HEK293 (cell line): ENCODE results near the gene SLC5A7.

Source experiments
- CTCF ChIA-PET: fragments of 350-600 bp; formaldehyde crosslinking; extraction: SDS; loops from one replicate; lab custom pipeline; 2021; ENCODE audit warnings: antibody characterized with exemption; lab: Yijun Ruan, JAX
- POLR2A ChIA-PET: fragments of 300-600 bp; formaldehyde crosslinking; extraction: SDS; loops from one replicate; lab custom pipeline; 2020; ENCODE audit warnings: antibody characterized with exemption, inconsistent platforms; lab: Yijun Ruan, JAX
- H3K27ac ChIP-seq: fragments of 200-500 bp; sonication (Bioruptor generic); 2 replicates; pipeline ENCODE4 v1.5.1; 2014; ENCODE audit warnings: low read depth, low read length, control low read depth, inconsistent platforms; ENCODE audit errors: extremely low read depth
- H3K36me3 ChIP-seq, 2 experiments: fragments of 200-500 bp in 1 of 2; sonication (Bioruptor generic) in 1 of 2; 1 replicate in 1 of 2; 2 replicates in 1 of 2; pipeline ENCODE4 v1.5.1; 2014 to 2017; ENCODE audit warnings: inconsistent platforms in 2 of 2, low read length in 2 of 2; ENCODE audit not compliant: control insufficient read depth in 2 of 2, insufficient read depth in 1 of 2
- H3K4me1 ChIP-seq: fragments of 200-500 bp; sonication (Bioruptor generic); 2 replicates; pipeline ENCODE4 v1.5.1; 2014; ENCODE audit warnings: mild to moderate bottlenecking, low read length, inconsistent platforms; ENCODE audit not compliant: control insufficient read depth, insufficient read depth
- H3K4me3 ChIP-seq: 2 replicates; pipeline ENCODE4 v1.5.1; 2011; ENCODE audit warnings: low read depth, mild to moderate bottlenecking, control low read depth, low read length, moderate library complexity
- H3K9me3 ChIP-seq: fragments of 200-500 bp; sonication (Bioruptor generic); 2 replicates; pipeline ENCODE4 v1.5.1; 2014; ENCODE audit warnings: low read depth, low read length, inconsistent platforms; ENCODE audit not compliant: control insufficient read depth, insufficient read depth
- EGR2 ChIP-seq: fragments of 450-650 bp; formaldehyde crosslinking; IDR thresholded peaks from 2 replicates; pipeline ENCODE4 v1.5.1; 2016; ENCODE audit warnings: low read depth, missing biosample characterization, missing genetic modification characterization
- HOXA7 ChIP-seq: sonication (generic); formaldehyde crosslinking; IDR thresholded peaks from 2 replicates; pipeline ENCODE4 v1.8.1; 2022; ENCODE audit warnings: missing genetic modification reagents, borderline replicate concordance
- KLF9 ChIP-seq: fragments of 450-650 bp; formaldehyde crosslinking; IDR thresholded peaks from 2 replicates; pipeline ENCODE4 v1.5.1; 2016; ENCODE audit warnings: missing biosample characterization, missing genetic modification characterization, low read depth
- MYNN ChIP-seq: fragments of 450-650 bp; formaldehyde crosslinking; IDR thresholded peaks from 2 replicates; pipeline ENCODE4 v1.5.1; 2016; ENCODE audit warnings: missing biosample characterization, missing genetic modification characterization, borderline replicate concordance
- OVOL3 ChIP-seq: fragments of 450-650 bp; formaldehyde crosslinking; IDR thresholded peaks from 2 replicates; pipeline ENCODE4 v1.5.1; 2016; ENCODE audit warnings: missing biosample characterization, missing genetic modification characterization
- RBAK ChIP-seq: fragments of 450-650 bp; formaldehyde crosslinking; IDR thresholded peaks from 2 replicates; pipeline ENCODE4 v1.5.1; 2016; ENCODE audit warnings: missing biosample characterization, missing genetic modification characterization
- REPIN1 ChIP-seq: fragments of 450-650 bp; formaldehyde crosslinking; IDR thresholded peaks from 2 replicates; pipeline ENCODE4 v1.5.1; 2017; ENCODE audit warnings: missing biosample characterization, missing genetic modification characterization, low read depth
- TRIM28 ChIP-seq: IDR thresholded peaks from 2 replicates; pipeline ENCODE4 v1.6.1; 2011; ENCODE audit warnings: low read length, control low read depth, borderline replicate concordance
- ZFHX2 ChIP-seq: fragments of 450-650 bp; formaldehyde crosslinking; conservative IDR thresholded peaks from 2 replicates; pipeline ENCODE4 v1.5.1; 2016; ENCODE audit warnings: missing biosample characterization, missing genetic modification characterization
- ZFP37 ChIP-seq: fragments of 450-650 bp; formaldehyde crosslinking; IDR thresholded peaks from 2 replicates; pipeline ENCODE4 v1.5.1; 2016; ENCODE audit warnings: missing biosample characterization, missing genetic modification characterization
- ZNF350 ChIP-seq: fragments of 450-650 bp; formaldehyde crosslinking; IDR thresholded peaks from 2 replicates; pipeline ENCODE4 v1.5.0; 2017; ENCODE audit warnings: missing biosample characterization, mild to moderate bottlenecking, missing genetic modification characterization
- ZNF391 ChIP-seq: fragments of 450-650 bp; formaldehyde crosslinking; IDR thresholded peaks from 2 replicates; pipeline ENCODE4 v1.5.1; 2016; ENCODE audit warnings: low read depth, missing biosample characterization, missing genetic modification characterization, borderline replicate concordance
- ZNF404 ChIP-seq: fragments of 450-650 bp; formaldehyde crosslinking; IDR thresholded peaks from 2 replicates; pipeline ENCODE4 v1.5.1; 2017; ENCODE audit warnings: missing biosample characterization, missing genetic modification characterization
- ZNF48 ChIP-seq: fragments of 450-650 bp; formaldehyde crosslinking; IDR thresholded peaks from 2 replicates; pipeline ENCODE4 v1.5.1; 2016; ENCODE audit warnings: missing biosample characterization, missing genetic modification characterization
- ZNF571 ChIP-seq: fragments of 450-650 bp; formaldehyde crosslinking; IDR thresholded peaks from 2 replicates; pipeline ENCODE4 v1.5.0; 2017; ENCODE audit warnings: missing biosample characterization, missing genetic modification characterization
- ZNF596 ChIP-seq: fragments of 450-650 bp; IDR thresholded peaks from 2 replicates; pipeline ENCODE4 v1.5.0; 2018; ENCODE audit warnings: missing biosample characterization, mild to moderate bottlenecking, missing genetic modification characterization, moderate library complexity
- ZNF621 ChIP-seq: fragments of 450-650 bp; formaldehyde crosslinking; IDR thresholded peaks from 2 replicates; pipeline ENCODE4 v1.5.1; 2017; ENCODE audit warnings: missing biosample characterization, missing genetic modification characterization
- TF ChIP-seq, protein P1 (sequence below): fragments of 450-650 bp; formaldehyde crosslinking; conservative IDR thresholded peaks from 2 replicates; pipeline ENCODE4 v1.5.1; 2016; ENCODE audit warnings: low read depth, missing biosample characterization, missing genetic modification characterization
- TF ChIP-seq, protein P2 (sequence below): fragments of 450-650 bp; formaldehyde crosslinking; IDR thresholded peaks from 2 replicates; pipeline ENCODE4 v1.5.1; 2016; ENCODE audit warnings: missing biosample characterization, missing genetic modification characterization
- TF ChIP-seq, protein P3 (sequence below): fragments of 450-650 bp; formaldehyde crosslinking; IDR thresholded peaks from 2 replicates; pipeline ENCODE4 v1.5.1; 2016; ENCODE audit warnings: missing biosample characterization, missing genetic modification characterization, borderline replicate concordance
- TF ChIP-seq, protein P4 (sequence below): IDR thresholded peaks from 2 replicates; pipeline ENCODE4 v1.6.1; 2011; ENCODE audit warnings: mild to moderate bottlenecking, low read depth, low read length, borderline replicate concordance

The SLC5A7 gene

DNA sequence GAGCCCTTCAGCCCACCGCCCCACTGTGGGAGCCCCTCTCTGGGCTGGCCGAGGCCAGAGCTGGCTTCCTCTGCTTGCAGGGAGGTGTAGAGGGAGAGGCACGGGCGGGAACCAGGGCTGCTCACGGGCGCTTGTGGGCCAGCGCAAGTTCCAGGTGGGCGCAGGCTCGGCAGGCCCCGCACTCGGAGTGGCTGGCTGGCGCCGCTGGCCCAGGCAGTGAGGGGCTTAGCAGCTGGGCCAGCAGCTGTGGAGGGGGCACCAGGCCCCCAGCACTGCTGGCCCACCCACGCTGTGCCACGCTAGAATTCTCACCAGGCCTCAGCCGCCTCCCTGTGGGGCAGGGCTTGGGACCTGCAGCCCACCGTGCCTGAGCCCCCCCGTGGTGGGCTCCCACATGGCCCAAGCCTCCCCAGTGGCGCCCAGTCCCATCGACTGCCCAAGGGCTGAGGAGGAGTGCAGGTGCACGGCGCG is 45.2 kb downstream of the SLC5A7 start:
- CTCF ChIA-PET: no interaction called here
- H3K36me3 ChIP-seq: no peaks in the 10 kb centered on the region
- no peaks in the 10 kb centered on the region for H3K4me1 ChIP-seq
- H3K27ac ChIP-seq: no peak overlapping the region
- no peaks in the 10 kb centered on the region for H3K9me3 ChIP-seq
- POLR2A ChIA-PET: no interaction called here
- no peak overlapping the region for H3K4me3 ChIP-seq
- TF ChIP-seq ZNF48: no peak
- TF ChIP-seq, all 188 proteins: peak for 0

DNA sequence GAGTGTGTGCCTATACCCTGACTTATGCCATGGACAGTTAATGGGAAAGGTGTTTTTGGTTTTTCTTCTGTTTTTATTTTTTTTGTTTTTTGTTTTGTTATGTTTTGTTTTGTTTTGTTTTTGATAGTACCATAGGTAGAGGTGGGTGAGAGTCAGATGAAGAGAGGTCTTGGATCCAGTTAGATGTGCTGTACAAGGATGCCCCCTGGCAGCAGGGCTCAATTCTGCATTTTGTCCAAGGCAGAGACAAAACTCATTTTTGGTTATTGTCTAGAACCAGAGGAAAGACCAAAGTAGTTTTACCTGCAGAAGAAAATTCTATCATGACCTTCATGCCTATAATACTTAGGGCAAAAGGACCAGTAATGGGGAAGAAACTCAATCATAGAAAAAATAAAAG is 48.5 kb downstream of the SLC5A7 start:
- H3K4me1 ChIP-seq: no peaks in the 10 kb centered on the region
- no peak for TF ChIP-seq RBAK (tag by site-specific recombination)
- TF ChIP-seq ZNF350 (tag by site-specific recombination): no peak
- TF ChIP-seq ZNF391 (tag by site-specific recombination): no peak
- TF ChIP-seq EGR2 (tag by site-specific recombination): no peak
- no peak for TF ChIP-seq ZNF571 (tag by site-specific recombination)
- TF ChIP-seq HOXA7 (CRISPR knock-in tag): no peak
- TF ChIP-seq KLF9: no peak
- TF ChIP-seq TRIM28: no peak
- no peak for TF ChIP-seq MYNN
- TF ChIP-seq ZNF596 (tag by site-specific recombination): no peak
- no peak for TF ChIP-seq ZFHX2
- TF ChIP-seq ZFP37: no peak
- TF ChIP-seq, protein P1, sequence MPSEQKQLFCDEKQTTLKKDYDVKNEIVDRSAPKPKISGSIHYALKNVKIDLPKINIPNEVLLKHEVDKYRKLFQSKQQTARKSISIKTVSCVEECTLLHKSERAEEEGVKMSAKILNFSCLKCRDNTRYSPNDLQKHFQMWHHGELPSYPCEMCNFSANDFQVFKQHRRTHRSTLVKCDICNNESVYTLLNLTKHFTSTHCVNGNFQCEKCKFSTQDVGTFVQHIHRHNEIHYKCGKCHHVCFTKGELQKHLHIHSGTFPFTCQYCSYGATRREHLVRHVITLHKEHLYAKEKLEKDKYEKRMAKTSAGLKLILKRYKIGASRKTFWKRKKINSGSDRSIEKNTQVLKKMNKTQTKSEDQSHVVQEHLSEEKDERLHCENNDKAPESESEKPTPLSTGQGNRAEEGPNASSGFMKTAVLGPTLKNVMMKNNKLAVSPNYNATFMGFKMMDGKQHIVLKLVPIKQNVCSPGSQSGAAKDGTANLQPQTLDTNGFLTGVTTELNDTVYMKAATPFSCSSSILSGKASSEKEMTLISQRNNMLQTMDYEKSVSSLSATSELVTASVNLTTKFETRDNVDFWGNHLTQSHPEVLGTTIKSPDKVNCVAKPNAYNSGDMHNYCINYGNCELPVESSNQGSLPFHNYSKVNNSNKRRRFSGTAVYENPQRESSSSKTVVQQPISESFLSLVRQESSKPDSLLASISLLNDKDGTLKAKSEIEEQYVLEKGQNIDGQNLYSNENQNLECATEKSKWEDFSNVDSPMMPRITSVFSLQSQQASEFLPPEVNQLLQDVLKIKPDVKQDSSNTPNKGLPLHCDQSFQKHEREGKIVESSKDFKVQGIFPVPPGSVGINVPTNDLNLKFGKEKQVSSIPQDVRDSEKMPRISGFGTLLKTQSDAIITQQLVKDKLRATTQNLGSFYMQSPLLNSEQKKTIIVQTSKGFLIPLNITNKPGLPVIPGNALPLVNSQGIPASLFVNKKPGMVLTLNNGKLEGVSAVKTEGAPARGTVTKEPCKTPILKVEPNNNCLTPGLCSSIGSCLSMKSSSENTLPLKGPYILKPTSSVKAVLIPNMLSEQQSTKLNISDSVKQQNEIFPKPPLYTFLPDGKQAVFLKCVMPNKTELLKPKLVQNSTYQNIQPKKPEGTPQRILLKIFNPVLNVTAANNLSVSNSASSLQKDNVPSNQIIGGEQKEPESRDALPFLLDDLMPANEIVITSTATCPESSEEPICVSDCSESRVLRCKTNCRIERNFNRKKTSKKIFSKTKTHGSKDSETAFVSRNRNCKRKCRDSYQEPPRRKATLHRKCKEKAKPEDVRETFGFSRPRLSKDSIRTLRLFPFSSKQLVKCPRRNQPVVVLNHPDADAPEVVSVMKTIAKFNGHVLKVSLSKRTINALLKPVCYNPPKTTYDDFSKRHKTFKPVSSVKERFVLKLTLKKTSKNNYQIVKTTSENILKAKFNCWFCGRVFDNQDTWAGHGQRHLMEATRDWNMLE (tag by site-specific recombination): no peak
- TF ChIP-seq, protein P2, sequence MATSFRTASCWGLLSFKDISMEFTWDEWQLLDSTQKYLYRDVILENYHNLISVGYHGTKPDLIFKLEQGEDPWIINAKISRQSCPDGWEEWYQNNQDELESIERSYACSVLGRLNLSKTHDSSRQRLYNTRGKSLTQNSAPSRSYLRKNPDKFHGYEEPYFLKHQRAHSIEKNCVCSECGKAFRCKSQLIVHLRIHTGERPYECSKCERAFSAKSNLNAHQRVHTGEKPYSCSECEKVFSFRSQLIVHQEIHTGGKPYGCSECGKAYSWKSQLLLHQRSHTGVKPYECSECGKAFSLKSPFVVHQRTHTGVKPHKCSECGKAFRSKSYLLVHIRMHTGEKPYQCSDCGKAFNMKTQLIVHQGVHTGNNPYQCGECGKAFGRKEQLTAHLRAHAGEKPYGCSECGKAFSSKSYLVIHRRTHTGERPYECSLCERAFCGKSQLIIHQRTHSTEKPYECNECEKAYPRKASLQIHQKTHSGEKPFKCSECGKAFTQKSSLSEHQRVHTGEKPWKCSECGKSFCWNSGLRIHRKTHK: no peak
- TF ChIP-seq REPIN1: no peak
- TF ChIP-seq ZNF621 (tag by site-specific recombination): no peak
- TF ChIP-seq ZNF404: no peak
- TF ChIP-seq, protein P3, sequence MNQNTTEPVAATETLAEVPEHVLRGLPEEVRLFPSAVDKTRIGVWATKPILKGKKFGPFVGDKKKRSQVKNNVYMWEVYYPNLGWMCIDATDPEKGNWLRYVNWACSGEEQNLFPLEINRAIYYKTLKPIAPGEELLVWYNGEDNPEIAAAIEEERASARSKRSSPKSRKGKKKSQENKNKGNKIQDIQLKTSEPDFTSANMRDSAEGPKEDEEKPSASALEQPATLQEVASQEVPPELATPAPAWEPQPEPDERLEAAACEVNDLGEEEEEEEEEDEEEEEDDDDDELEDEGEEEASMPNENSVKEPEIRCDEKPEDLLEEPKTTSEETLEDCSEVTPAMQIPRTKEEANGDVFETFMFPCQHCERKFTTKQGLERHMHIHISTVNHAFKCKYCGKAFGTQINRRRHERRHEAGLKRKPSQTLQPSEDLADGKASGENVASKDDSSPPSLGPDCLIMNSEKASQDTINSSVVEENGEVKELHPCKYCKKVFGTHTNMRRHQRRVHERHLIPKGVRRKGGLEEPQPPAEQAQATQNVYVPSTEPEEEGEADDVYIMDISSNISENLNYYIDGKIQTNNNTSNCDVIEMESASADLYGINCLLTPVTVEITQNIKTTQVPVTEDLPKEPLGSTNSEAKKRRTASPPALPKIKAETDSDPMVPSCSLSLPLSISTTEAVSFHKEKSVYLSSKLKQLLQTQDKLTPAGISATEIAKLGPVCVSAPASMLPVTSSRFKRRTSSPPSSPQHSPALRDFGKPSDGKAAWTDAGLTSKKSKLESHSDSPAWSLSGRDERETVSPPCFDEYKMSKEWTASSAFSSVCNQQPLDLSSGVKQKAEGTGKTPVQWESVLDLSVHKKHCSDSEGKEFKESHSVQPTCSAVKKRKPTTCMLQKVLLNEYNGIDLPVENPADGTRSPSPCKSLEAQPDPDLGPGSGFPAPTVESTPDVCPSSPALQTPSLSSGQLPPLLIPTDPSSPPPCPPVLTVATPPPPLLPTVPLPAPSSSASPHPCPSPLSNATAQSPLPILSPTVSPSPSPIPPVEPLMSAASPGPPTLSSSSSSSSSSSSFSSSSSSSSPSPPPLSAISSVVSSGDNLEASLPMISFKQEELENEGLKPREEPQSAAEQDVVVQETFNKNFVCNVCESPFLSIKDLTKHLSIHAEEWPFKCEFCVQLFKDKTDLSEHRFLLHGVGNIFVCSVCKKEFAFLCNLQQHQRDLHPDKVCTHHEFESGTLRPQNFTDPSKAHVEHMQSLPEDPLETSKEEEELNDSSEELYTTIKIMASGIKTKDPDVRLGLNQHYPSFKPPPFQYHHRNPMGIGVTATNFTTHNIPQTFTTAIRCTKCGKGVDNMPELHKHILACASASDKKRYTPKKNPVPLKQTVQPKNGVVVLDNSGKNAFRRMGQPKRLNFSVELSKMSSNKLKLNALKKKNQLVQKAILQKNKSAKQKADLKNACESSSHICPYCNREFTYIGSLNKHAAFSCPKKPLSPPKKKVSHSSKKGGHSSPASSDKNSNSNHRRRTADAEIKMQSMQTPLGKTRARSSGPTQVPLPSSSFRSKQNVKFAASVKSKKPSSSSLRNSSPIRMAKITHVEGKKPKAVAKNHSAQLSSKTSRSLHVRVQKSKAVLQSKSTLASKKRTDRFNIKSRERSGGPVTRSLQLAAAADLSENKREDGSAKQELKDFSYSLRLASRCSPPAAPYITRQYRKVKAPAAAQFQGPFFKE (tag by site-specific recombination): no peak
- TF ChIP-seq OVOL3: no peak
- TF ChIP-seq, protein P4, sequence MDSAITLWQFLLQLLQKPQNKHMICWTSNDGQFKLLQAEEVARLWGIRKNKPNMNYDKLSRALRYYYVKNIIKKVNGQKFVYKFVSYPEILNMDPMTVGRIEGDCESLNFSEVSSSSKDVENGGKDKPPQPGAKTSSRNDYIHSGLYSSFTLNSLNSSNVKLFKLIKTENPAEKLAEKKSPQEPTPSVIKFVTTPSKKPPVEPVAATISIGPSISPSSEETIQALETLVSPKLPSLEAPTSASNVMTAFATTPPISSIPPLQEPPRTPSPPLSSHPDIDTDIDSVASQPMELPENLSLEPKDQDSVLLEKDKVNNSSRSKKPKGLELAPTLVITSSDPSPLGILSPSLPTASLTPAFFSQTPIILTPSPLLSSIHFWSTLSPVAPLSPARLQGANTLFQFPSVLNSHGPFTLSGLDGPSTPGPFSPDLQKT: no peak
- no peak overlapping the region for H3K27ac ChIP-seq
- ChIA-PET CTCF (interaction anchor here (0.6 kb wide), 1 partner anchor 867 kb away, joined by 4 read pairs; no protein-coding TSS in a partner anchor), POLR2A (no interaction called here)
- H3K9me3 ChIP-seq: no peaks in the 10 kb centered on the region
- no peak overlapping the region for H3K4me3 ChIP-seq
- H3K36me3 ChIP-seq: no peaks in the 10 kb centered on the region
